Stimulated activated CD8-positive, alpha-beta memory T cell treated with anti-CD3 and anti-CD28 coated beads, Interleukin-15, amount 100 ng/mL, for 24 hours (primary cell): ENCODE measurements around the gene SAPCD1.

Source experiments
- DNase-seq: peaks from one replicate; pipeline ENCODE4 v3.0.0-alpha.2; 2020; ENCODE audit warnings: low read depth

The SAPCD1 gene

DNA sequence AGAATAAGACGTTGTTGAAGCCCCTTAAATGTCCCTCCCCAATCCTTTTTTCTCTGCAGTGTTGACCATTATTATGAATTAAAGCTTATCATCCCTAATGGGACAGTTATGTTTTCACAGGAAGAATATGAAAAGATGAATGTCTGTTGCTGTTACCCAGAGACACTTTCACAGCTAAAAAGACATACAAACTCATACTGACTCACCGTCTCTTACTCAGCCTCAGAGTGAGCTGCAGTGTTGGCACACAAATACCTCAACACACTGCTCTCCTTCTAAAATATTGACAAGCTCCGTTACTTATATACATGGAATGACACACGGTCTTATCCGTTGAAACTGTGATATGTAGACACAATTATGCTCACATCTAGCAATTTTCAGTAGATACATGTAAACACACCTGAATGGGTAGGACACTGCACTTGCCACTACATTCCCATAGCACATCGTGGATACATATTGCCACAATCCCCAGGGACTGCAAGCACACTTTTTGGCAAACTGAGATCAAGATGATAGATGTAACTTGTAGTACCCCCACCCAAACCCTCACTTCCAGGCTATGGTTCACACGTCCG lies 9.6 kb upstream of the SAPCD1 start:
- no peak for DNase-seq

- no peak for DNase-seq
Measured at GRCh38 chr6:31758281-31758680, 4.2 kb upstream of the SAPCD1 start.

- DNase-seq, result no peak
Measured at GRCh38 chr6:31760790-31761189, 1.7 kb upstream of the SAPCD1 start.

DNA sequence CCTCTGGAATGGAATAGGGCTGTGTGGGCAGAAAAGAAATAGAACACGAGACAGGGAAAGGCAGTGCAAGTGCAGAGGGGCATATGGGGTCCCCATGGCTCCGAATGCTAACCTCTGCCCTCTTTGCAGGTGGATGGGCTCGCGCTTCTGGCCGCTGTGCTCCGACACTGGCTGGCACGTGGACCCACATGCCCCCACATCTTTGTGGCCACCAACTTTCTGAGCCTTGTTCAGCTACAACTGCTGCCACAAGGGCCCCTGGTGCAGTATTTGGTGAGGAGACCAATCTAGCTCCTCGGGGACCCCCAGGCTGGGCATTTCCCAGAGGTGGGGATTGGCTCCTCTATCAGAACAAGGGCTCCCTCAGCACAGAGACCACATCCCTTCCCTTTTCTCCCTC lies 1.1 kb upstream of the SAPCD1 start:
- DNase-seq, result no peak

GRCh38 chr6:31762878-31763618 lies 592 bp downstream of the SAPCD1 start:
- DNase-seq, result no peak

- DNase-seq, result no peak
Measured at GRCh38 chr6:31763619-31763940, 1.1 kb downstream of the SAPCD1 start.

- no peak for DNase-seq
Measured at GRCh38 chr6:31764198-31764597, 1.7 kb downstream of the SAPCD1 start.

DNA sequence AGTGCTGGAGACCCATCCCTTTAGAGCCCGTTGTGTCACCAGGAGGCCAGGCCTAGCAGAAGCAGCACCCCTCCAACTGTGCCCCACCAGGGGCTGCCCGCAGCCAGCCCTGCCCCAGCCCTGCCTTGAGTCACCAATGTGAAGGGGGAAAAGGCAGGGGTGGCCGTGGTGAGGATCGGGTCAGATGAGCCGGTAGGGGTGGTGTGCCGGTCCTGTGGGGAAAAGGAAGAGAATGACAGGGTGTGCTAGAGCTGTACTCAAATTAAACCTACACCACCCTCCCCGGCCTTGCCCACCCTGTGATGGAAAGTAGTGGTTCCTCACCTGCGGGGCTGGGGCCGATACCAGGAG lies 3.1 kb downstream of the SAPCD1 start:
- DNase-seq, result no peak

GRCh38 chr6:31765910-31766794 lies 3.7 kb downstream of the SAPCD1 start:
- DNase-seq, result no peak

GRCh38 chr6:31767096-31767645 lies 4.7 kb downstream of the SAPCD1 start:
- no peak for DNase-seq

DNA sequence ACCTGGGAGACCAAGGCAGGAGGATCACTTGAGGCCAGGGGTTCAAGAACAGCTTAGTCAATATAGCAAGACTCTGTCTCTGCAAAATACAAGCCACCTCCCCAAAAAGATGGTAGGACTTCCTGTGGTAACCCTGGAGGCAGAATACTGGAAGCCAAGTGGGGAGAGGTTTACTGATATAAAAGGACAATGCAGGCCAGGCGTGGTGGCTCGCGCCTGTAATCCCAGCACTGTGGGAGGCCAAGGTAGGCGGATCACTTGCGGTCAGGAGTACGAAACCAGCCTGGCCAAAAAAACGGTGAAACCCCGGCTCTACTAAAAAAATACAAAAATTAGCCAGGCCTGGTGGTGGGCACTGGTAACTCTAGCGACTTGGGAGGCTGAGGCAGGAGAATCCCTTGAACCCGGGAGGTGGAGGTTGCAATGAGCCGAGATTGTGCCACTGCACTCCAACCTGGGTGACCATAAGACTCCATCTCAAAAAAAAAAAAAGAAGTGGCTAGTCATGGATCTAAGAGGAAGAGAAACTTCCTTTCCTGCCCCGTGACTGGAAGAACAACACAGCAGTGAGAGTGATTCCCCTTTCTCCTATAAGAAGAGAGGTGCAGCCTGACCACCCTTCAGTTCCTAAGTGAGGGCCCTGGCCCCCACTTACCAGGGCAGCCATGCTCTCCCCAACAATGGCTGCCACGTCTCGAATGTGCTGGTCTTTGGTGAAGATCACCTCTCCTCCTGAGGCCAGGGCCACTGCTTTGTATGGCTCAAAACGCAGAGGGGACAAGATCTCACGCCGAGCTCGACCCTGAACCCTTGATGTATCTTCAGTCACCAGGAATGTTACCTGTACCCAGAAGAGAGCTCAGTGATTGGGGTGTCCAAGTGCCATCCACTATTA lies 6.2 kb downstream of the SAPCD1 start:
- no peak for DNase-seq

- peak; percentile 54 for DNase-seq
Measured at GRCh38 chr6:31769684-31770371, 7.4 kb downstream of the SAPCD1 start.

- no peak for DNase-seq
Measured at GRCh38 chr6:31770860-31771259, 8.4 kb downstream of the SAPCD1 start.

- no peak for DNase-seq
Measured at GRCh38 chr6:31771992-31772358, 9.5 kb downstream of the SAPCD1 start.

DNA sequence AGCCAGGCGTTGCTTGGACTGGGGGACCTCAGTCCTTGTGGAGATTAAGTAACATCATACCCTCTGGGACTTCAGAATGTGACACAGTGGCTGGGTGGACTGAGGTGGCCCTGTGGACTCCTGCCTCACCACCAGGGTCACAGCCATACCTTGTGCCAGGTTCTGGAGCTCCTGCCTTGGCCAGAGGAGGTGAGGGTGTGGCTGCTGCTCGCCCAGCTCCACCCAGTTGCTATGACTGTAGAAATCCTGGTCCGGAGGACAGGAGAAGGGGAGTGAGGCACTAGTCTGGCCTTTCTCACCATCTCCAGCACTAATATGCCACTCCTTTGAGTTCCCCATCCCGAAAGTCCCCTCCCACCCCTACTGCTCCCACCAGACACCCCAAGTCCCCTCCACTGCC lies 12.7 kb downstream of the SAPCD1 start:
- DNase-seq, result no peak

- DNase-seq, result no peak
Measured at GRCh38 chr6:31775633-31776484, 13.4 kb downstream of the SAPCD1 start.

DNA sequence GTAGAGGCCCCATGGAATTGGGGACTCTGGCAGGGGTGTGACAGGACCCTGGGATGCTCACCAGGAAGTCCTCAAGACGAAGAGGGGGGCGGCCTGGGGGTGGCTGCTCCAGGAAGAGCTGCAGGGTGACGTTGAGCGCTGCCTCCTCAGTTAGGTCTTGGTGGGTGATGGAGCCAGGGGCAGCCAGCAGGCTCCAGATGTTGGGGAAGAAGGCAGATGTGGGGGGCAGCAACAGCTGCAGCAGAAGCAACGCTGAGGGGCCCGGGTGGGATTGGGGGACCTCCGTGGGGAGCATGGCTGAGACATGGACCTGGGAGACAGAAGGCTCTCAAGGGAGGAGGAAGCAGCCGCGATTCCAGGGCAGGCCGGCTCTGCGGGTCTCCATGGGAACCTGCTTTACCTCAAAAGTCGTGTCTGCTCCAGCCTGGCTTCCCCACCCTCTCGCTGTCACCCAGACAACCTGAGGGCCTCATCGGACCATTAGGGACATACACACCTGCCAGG lies 14.1 kb downstream of the SAPCD1 start:
- no peak for DNase-seq

- DNase-seq, result peak; percentile 52
Measured at GRCh38 chr6:31776989-31777666, 14.7 kb downstream of the SAPCD1 start, which contains the start of gene VWA7. Gene VWA7, minus strand, starts transcription at chr6:31777328. Its CDS starts 549 bp downstream, at chr6:31776779.

DNA sequence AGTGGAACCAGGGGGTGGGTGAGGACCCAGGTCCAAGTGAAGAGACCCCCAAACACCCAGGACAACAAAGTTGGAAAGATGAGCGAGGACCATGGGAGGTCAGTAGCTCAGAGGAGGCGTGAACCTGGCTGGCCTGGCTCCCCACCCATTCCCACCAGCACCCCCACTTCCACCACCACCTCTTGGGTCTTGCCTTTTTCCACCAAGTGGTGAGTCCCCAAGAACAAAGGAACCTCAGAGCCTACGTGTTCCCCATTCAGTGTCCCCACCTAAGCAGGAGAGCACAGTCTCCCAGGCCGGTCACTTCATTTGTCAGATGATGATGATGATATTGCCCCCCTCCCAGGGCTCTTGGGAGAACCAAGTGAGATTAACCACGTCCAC lies 15.2 kb downstream of the SAPCD1 start:
- DNase-seq, result no peak

DNA sequence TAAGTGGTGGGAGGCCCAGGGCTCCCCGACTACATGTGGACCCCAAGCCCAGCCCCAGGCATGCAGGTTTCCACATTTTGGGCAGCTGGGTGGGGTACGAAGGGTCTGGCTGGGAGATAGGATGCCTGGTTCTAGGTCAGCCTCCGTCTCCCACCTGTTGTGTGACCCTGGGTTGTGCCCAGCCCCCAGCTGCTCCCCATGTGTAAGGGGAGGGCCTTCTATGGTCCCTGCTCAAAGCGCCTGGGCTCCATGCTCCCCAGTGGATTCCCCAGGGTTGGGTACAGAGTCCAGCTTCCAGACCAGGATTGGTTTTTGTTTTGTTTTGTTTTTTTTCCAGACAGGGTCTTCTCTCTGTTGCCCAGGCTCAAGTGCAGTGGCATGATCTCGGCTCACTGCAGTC lies 15.7 kb downstream of the SAPCD1 start:
- DNase-seq, result no peak
